SK-N-SH (cell line): ENCODE measurements around the gene VMA21.

Experiments
- EP300 ChIP-seq, 2 experiments: IDR thresholded peaks; 2 replicates each; pipeline versions ENCODE4 v1.4.0 to v1.6.1; 2012; ENCODE audit warnings: borderline replicate concordance in 1 of 2, low read depth in 1 of 2, low read length in 1 of 2
- JUND ChIP-seq: IDR thresholded peaks from 2 replicates; pipeline ENCODE4 v1.4.0; 2012
- POLR2AphosphoS5 ChIP-seq: IDR thresholded peaks from 2 replicates; pipeline ENCODE4 v1.6.1; 2012; ENCODE audit warnings: low read depth, low read length
- RAD21 ChIP-seq: IDR thresholded peaks from 2 replicates; pipeline ENCODE4 v1.6.1; 2012; ENCODE audit warnings: mild to moderate bottlenecking, low read length
- SIN3A ChIP-seq: IDR thresholded peaks from 2 replicates; pipeline ENCODE4 v1.6.1; 2012; ENCODE audit warnings: low read depth, mild to moderate bottlenecking, low read length, moderate library complexity, borderline replicate concordance
- TEAD4 ChIP-seq: IDR thresholded peaks from 2 replicates; pipeline ENCODE4 v1.4.0; 2012; ENCODE audit warnings: mild to moderate bottlenecking, borderline replicate concordance; ENCODE audit not compliant: insufficient read depth
- TF ChIP-seq, protein P1 (sequence below): fragments of 150-350 bp; IDR thresholded peaks from 2 replicates; pipeline ENCODE4 v1.6.1; 2017; ENCODE audit warnings: antibody characterized with exemption, low read length, low read depth, borderline replicate concordance
- TF ChIP-seq, protein P2 (sequence below): fragments of 200-600 bp; sonication (generic); IDR thresholded peaks from 2 replicates; pipeline ENCODE4 v1.6.1; 2017; ENCODE audit warnings: antibody characterized with exemption, mild to moderate bottlenecking, moderate library complexity
- TF ChIP-seq, protein P3 (sequence below): IDR thresholded peaks from 2 replicates; pipeline ENCODE4 v1.4.0; 2012; ENCODE audit warnings: low read depth

DNA sequence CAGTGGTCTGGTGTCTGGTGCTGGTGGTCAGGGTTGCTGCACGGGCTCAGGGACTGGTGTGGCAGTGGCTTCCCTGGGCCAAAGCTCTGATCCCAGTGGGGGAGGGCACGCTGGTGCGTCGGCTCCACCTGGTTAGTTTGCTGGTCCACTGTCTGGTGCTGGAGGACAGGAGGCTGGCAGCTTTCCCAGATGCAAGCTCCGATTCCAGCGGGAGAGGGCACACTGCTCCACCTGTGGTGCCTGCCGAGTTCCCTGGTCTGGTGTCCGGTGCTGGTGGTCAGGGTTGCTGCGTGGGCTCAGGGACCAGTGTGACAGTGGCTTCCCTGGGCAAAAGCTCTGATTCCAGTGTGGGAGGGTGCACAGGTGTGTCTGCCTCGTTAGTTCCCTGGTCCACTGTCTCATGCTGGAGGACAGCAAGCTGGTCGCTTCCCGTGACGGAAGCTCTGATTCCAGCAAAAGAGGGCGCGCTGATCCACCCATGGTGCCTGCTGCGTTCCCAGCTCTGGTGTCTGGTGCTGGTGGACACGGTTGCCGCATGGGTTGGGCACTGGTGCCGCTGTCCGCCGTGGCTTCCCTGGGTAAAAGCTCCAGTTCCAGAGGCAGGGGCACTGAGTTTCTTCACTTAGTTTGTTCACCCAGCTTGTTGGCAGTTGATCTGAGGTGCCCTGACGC is 5.8 kb downstream of the VMA21 start:
- TF ChIP-seq POLR2AphosphoS5 (no peak), JUND (no peak), EP300 (IDR thresholded peaks at IDR 0.05; ENCODE audit: borderline replicate concordance in 1 of 2, low read depth in 1 of 2, low read length in 1 of 2) (no peak), RAD21 (peak; percentile 25; the same call in 1 of the 2 replicates), TEAD4 (no peak), SIN3A (no peak)
- TF ChIP-seq, protein P1, sequence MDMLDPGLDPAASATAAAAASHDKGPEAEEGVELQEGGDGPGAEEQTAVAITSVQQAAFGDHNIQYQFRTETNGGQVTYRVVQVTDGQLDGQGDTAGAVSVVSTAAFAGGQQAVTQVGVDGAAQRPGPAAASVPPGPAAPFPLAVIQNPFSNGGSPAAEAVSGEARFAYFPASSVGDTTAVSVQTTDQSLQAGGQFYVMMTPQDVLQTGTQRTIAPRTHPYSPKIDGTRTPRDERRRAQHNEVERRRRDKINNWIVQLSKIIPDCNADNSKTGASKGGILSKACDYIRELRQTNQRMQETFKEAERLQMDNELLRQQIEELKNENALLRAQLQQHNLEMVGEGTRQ, result no peak
- TF ChIP-seq, protein P2, sequence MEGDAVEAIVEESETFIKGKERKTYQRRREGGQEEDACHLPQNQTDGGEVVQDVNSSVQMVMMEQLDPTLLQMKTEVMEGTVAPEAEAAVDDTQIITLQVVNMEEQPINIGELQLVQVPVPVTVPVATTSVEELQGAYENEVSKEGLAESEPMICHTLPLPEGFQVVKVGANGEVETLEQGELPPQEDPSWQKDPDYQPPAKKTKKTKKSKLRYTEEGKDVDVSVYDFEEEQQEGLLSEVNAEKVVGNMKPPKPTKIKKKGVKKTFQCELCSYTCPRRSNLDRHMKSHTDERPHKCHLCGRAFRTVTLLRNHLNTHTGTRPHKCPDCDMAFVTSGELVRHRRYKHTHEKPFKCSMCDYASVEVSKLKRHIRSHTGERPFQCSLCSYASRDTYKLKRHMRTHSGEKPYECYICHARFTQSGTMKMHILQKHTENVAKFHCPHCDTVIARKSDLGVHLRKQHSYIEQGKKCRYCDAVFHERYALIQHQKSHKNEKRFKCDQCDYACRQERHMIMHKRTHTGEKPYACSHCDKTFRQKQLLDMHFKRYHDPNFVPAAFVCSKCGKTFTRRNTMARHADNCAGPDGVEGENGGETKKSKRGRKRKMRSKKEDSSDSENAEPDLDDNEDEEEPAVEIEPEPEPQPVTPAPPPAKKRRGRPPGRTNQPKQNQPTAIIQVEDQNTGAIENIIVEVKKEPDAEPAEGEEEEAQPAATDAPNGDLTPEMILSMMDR, result no peak
- TF ChIP-seq, protein P3, sequence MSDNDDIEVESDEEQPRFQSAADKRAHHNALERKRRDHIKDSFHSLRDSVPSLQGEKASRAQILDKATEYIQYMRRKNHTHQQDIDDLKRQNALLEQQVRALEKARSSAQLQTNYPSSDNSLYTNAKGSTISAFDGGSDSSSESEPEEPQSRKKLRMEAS, result no peak
